ENCODE data around the gene PRDM16.

PRDM16 gene

GRCh38 chr1:3075666-3076362 is 6.8 kb downstream of the PRDM16 start:
- Histone ChIP-seq H3K27me3 (ENCODE audit: insufficient read depth, low read depth, severe bottlenecking) (peaks cover 13% of the 10 kb centered on the region), H3K9me3 (ENCODE audit: severe bottlenecking) (no peaks in the 10 kb centered on the region)

GRCh38 chr1:3076363-3076740 is 7.3 kb downstream of the PRDM16 start:
- no peaks in the 10 kb centered on the region for H3K36me3 ChIP-seq
- H3K4me3 ChIP-seq (ENCODE audit: low read depth, low read length), result no peak overlapping the region
- no peak for DNase-seq
- H3K27me3 ChIP-seq (ENCODE audit: insufficient read depth, low read depth, severe bottlenecking), result peaks cover 13% of the 10 kb centered on the region
- no peak for TF ChIP-seq CTCF (IDR thresholded peaks at IDR 0.05; ENCODE audit: low read depth, low read length)
- no peak overlapping the region for H3K27ac ChIP-seq
- no peaks in the 10 kb centered on the region for H3K9me3 ChIP-seq (ENCODE audit: severe bottlenecking)

More at GRCh38 chr1:3075666-3076362, 6.8 kb downstream of the PRDM16 start:
- H3K4me3 ChIP-seq (ENCODE audit: low read depth, low read length), result no peak overlapping the region
- no peak overlapping the region for H3K27ac ChIP-seq
- TF ChIP-seq CTCF (IDR thresholded peaks at IDR 0.05; ENCODE audit: low read depth, low read length), result no peak
- no peaks in the 10 kb centered on the region for H3K36me3 ChIP-seq
- DNase-seq, result no peak

- DNase-seq, result no peak
- no peaks in the 10 kb centered on the region for H3K36me3 ChIP-seq
- no peaks in the 10 kb centered on the region for H3K9me3 ChIP-seq (ENCODE audit: severe bottlenecking)
- peaks cover 13% of the 10 kb centered on the region for H3K27me3 ChIP-seq (ENCODE audit: insufficient read depth, low read depth, severe bottlenecking)
- H3K4me3 ChIP-seq (ENCODE audit: low read depth, low read length), result no peak overlapping the region
- H3K27ac ChIP-seq, result no peak overlapping the region
- TF ChIP-seq CTCF (IDR thresholded peaks at IDR 0.05; ENCODE audit: low read depth, low read length), result no peak
These were observed 8.1 kb downstream of the PRDM16 start for GRCh38 chr1:3077081-3077480.

GRCh38 chr1:3077561-3077960 is 8.6 kb downstream of the PRDM16 start:
- H3K36me3 ChIP-seq, result no peaks in the 10 kb centered on the region
- H3K4me3 ChIP-seq (ENCODE audit: low read depth, low read length), result no peak overlapping the region
- no peak for TF ChIP-seq CTCF (IDR thresholded peaks at IDR 0.05; ENCODE audit: low read depth, low read length)
- H3K9me3 ChIP-seq (ENCODE audit: severe bottlenecking), result no peaks in the 10 kb centered on the region
- no peak overlapping the region for H3K27ac ChIP-seq
- peaks cover 13% of the 10 kb centered on the region for H3K27me3 ChIP-seq (ENCODE audit: insufficient read depth, low read depth, severe bottlenecking)
- DNase-seq, result no peak

GRCh38 chr1:3078430-3078861 is 9.4 kb downstream of the PRDM16 start:
- Histone ChIP-seq H3K27ac (no peak overlapping the region), H3K27me3 (ENCODE audit: insufficient read depth, low read depth, severe bottlenecking) (peaks cover 7% of the 10 kb centered on the region), H3K9me3 (ENCODE audit: severe bottlenecking) (no peaks in the 10 kb centered on the region), H3K4me3 (ENCODE audit: low read depth, low read length) (no peak overlapping the region), H3K36me3 (no peaks in the 10 kb centered on the region)
- no peak for DNase-seq
- TF ChIP-seq CTCF (IDR thresholded peaks at IDR 0.05; ENCODE audit: low read depth, low read length), result no peak

GRCh38 chr1:3078871-3079270 is 9.9 kb downstream of the PRDM16 start:
- no peaks in the 10 kb centered on the region for H3K36me3 ChIP-seq
- H3K4me3 ChIP-seq (ENCODE audit: low read depth, low read length), result no peak overlapping the region
- H3K27ac ChIP-seq, result no peak overlapping the region
- H3K9me3 ChIP-seq (ENCODE audit: severe bottlenecking), result no peaks in the 10 kb centered on the region
- peaks cover 6% of the 10 kb centered on the region for H3K27me3 ChIP-seq (ENCODE audit: insufficient read depth, low read depth, severe bottlenecking)
- no peak for DNase-seq
- TF ChIP-seq CTCF (IDR thresholded peaks at IDR 0.05; ENCODE audit: low read depth, low read length), result no peak

Data from WERI-Rb-1 (cell line).